IMR-90 (cell line): ENCODE results near the gene KLHL29. TPM values are rescaled to one million over a fixed set of nuclear protein-coding genes. Genes with fewer than 3 reads are reported as not detected.
A peak's percentile ranks its signal among the peaks of the same experiment; 100 is the strongest.

ENCODE experiments used
- ATAC-seq: fragments of 200-7000 bp; cut with Tn5 transposase; 2 replicates; pipeline ENCODE4 v1.9.1; 2020; ENCODE audit warnings: low read depth, mild to moderate bottlenecking, moderate library complexity
- BruUV-seq: library from RNA; stranded (reverse); fragments of 400-500 nt; replicated peaks from 2 replicates; lab custom pipeline; 2021; lab: Mats Ljungman, UMichigan
- CTCF ChIA-PET: fragments of 300-600 bp; formaldehyde crosslinking; extraction: SDS; loops from one replicate; lab custom pipeline; 2021; ENCODE audit warnings: antibody characterized with exemption; lab: Yijun Ruan, JAX
- POLR2A ChIA-PET: fragments of 300-600 bp; sonication (Branson Sonifier 250); formaldehyde crosslinking; loops from one replicate; lab custom pipeline; 2022; ENCODE audit warnings: antibody characterized with exemption; ENCODE audit not compliant: unreplicated experiment; lab: Charles Lee
- DNase-seq: peaks from one replicate; pipeline ENCODE4 v3.0.0; 2013
- H2AFZ ChIP-seq: replicated peaks from 2 replicates; pipeline ENCODE3; 2013; ENCODE audit warnings: low read length, mild to moderate bottlenecking; ENCODE audit not compliant: poor library complexity
- H2AK5ac ChIP-seq: 2 replicates; pipeline ENCODE4 v1.6.1; 2013; ENCODE audit warnings: low read depth, low read length, inconsistent platforms
- H2AK9ac ChIP-seq: replicated peaks from 2 replicates; pipeline ENCODE3; 2013; ENCODE audit warnings: mild to moderate bottlenecking, low read depth, low read length, moderate library complexity; ENCODE audit not compliant: poor library complexity
- H2BK120ac ChIP-seq: 2 replicates; pipeline ENCODE4 v1.6.1; 2013; ENCODE audit warnings: low read depth, low read length, inconsistent platforms
- H2BK15ac ChIP-seq: 3 replicates; pipeline ENCODE4 v1.6.1; 2013; ENCODE audit warnings: low read depth, low read length, inconsistent platforms
- H2BK20ac ChIP-seq: 2 replicates; pipeline ENCODE4 v1.6.1; 2013; ENCODE audit warnings: low read depth, mild to moderate bottlenecking, inconsistent platforms, low read length, moderate library complexity
- H2BK5ac ChIP-seq: 2 replicates; pipeline ENCODE4 v1.6.1; 2013; ENCODE audit warnings: mild to moderate bottlenecking, low read depth, low read length, inconsistent platforms; ENCODE audit not compliant: poor library complexity, severe bottlenecking
- H3K14ac ChIP-seq: replicated peaks from 2 replicates; pipeline ENCODE4 v1.6.1; 2013; ENCODE audit warnings: low read depth, low read length, inconsistent platforms
- H3K18ac ChIP-seq: 2 replicates; pipeline ENCODE4 v1.6.1; 2013; ENCODE audit warnings: low read depth, low read length, control low read depth
- H3K23ac ChIP-seq: 2 replicates; pipeline ENCODE4 v1.6.1; 2013; ENCODE audit warnings: low read depth, low read length, inconsistent platforms
- H3K27ac ChIP-seq: 2 replicates; pipeline ENCODE4 v1.5.1; 2013; ENCODE audit warnings: mild to moderate bottlenecking, control low read depth, low read length; ENCODE audit not compliant: insufficient read depth
- H3K27me3 ChIP-seq: 2 replicates; pipeline ENCODE4 v1.6.1; 2013; ENCODE audit warnings: low read length; ENCODE audit not compliant: control insufficient read depth, insufficient read depth
- H3K36me3 ChIP-seq: 2 replicates; pipeline ENCODE4 v1.6.1; 2013; ENCODE audit warnings: low read length, mixed read lengths; ENCODE audit not compliant: control insufficient read depth, insufficient read depth
- H3K4ac ChIP-seq: 2 replicates; pipeline ENCODE4 v1.6.1; 2013; ENCODE audit warnings: low read depth, low read length, inconsistent platforms
- H3K4me1 ChIP-seq: 2 replicates; pipeline ENCODE4 v1.6.1; 2013; ENCODE audit warnings: low read length, mixed read lengths; ENCODE audit not compliant: control insufficient read depth, insufficient read depth
- H3K4me2 ChIP-seq: 2 replicates; pipeline ENCODE4 v1.6.1; 2013; ENCODE audit warnings: low read depth, mild to moderate bottlenecking, control low read depth, low read length, moderate library complexity
- H3K4me3 ChIP-seq: 2 replicates; pipeline ENCODE4 v1.5.1; 2013; ENCODE audit warnings: low read depth, mild to moderate bottlenecking, control low read depth, low read length, moderate library complexity; ENCODE audit not compliant: insufficient read depth
- H3K56ac ChIP-seq: 2 replicates; pipeline ENCODE4 v1.6.1; 2013; ENCODE audit warnings: low read length, inconsistent platforms; ENCODE audit not compliant: insufficient read depth; ENCODE audit errors: extremely low read depth
- H3K79me1 ChIP-seq, 2 experiments: 2 replicates each; pipeline ENCODE4 v1.6.1; 2013; ENCODE audit warnings: low read length in 2 of 2, inconsistent platforms in 1 of 2, low read depth in 1 of 2
- H3K9ac ChIP-seq: 2 replicates; pipeline ENCODE4 v1.6.1; 2013; ENCODE audit warnings: low read depth, low read length, control low read depth
- H3K9me1 ChIP-seq: 2 replicates; pipeline ENCODE4 v1.6.1; 2013; ENCODE audit warnings: low read length, inconsistent platforms; ENCODE audit not compliant: insufficient read depth
- H3K9me3 ChIP-seq: 2 replicates; pipeline ENCODE4 v1.6.1; 2013; ENCODE audit warnings: low read length; ENCODE audit not compliant: control insufficient read depth, insufficient read depth
- H4K20me1 ChIP-seq: 2 replicates; pipeline ENCODE4 v1.6.1; 2013; ENCODE audit warnings: low read length, inconsistent platforms; ENCODE audit not compliant: insufficient read depth
- H4K5ac ChIP-seq: 2 replicates; pipeline ENCODE4 v1.6.1; 2013; ENCODE audit warnings: mild to moderate bottlenecking, low read depth, low read length, control low read depth
- H4K8ac ChIP-seq, 2 experiments: 2 replicates each; pipeline ENCODE4 v1.6.1; 2013; ENCODE audit warnings: low read depth in 2 of 2, low read length in 2 of 2, control low read depth in 1 of 2, inconsistent platforms in 1 of 2
- H4K91ac ChIP-seq: 2 replicates; pipeline ENCODE4 v1.6.1; 2013; ENCODE audit warnings: low read depth, low read length, inconsistent platforms; ENCODE audit not compliant: insufficient read depth
- BHLHE40 ChIP-seq: fragments of 150-350 bp; IDR thresholded peaks from 2 replicates; pipeline ENCODE4 v1.6.1; 2016; ENCODE audit warnings: mild to moderate bottlenecking, low read depth, low read length
- CEBPB ChIP-seq: IDR thresholded peaks from 2 replicates; pipeline ENCODE4 v1.6.1; 2012; ENCODE audit warnings: low read depth, low read length, improper control_type of control experiment
- MAZ ChIP-seq: IDR thresholded peaks from 2 replicates; pipeline ENCODE4 v1.6.1; 2012; ENCODE audit warnings: low read depth, mild to moderate bottlenecking, low read length, improper control_type of control experiment, moderate library complexity, borderline replicate concordance
- NFE2L2 ChIP-seq: fragments of 150-350 bp; IDR thresholded peaks from 2 replicates; pipeline ENCODE4 v1.6.1; 2016; ENCODE audit warnings: low read depth, mild to moderate bottlenecking, low read length
- WGBS, 2 experiments: methylation state at CpG; one replicate each; pipeline versions ENCODE4 v1.1.5 to v1.1.7; 2013; ENCODE audit warnings: missing lambda C conversion rate in 2 of 2; ENCODE audit not compliant: insufficient read length in 1 of 2; ENCODE audit errors: extremely low coverage in 2 of 2; 5-methylcytosine and 5-hydroxymethylcytosine counted together
- dilution Hi-C: fragments of 300-500 bp; cut with HindIII; formaldehyde crosslinking; loops from one replicate; pipeline ENCODE4 v1.14.3; 2018; ENCODE audit warnings: low sequenced_read_pairs; ENCODE audit not compliant: unreplicated experiment
- in situ Hi-C: fragments of 300-500 bp; cut with MboI; formaldehyde crosslinking; loops from 3 replicates; pipeline ENCODE4 v1.14.3; 2019; ENCODE audit warnings: low sequenced_read_pairs, inconsistent platforms, mixed read lengths
- intact Hi-C: fragments of 100-400 bp; cut with micrococcal nuclease; formaldehyde crosslinking; loops from 2 replicates; pipeline ENCODE4 v1.10.0; 2022
- polyA plus RNA-seq, 3 experiments: library from polyadenylated mRNA; depleted of rRNA; stranded (reverse); fragments of >200 nt; gene quantifications; 2 replicates each; pipeline ENCODE4 v1.2.3, GENCODE V29; 2012; ENCODE audit warnings: low replicate concordance in 1 of 3
- total RNA-seq: library from RNA; depleted of rRNA; stranded (reverse); fragments of >200 nt; gene quantifications from 2 replicates; pipeline ENCODE4 v1.2.3, GENCODE V29; 2012

KLHL29 gene
- total and polyA plus RNA-seq, 2 of the 4 experiments (the other 2 are of a cell fraction), result 2.0 to 8.0 TPM

GRCh38 chr2:23453432-23453831 lies 68.5 kb downstream of the KLHL29 start:
- no peak overlapping the region; a peak in 1 of 4 replicates for H4K8ac ChIP-seq
- H3K9me1 ChIP-seq, result no peaks in the 10 kb centered on the region
- no peak for ATAC-seq
- no peak overlapping the region for H4K5ac ChIP-seq
- no peak overlapping the region for H2BK20ac ChIP-seq
- H3K4me2 ChIP-seq, result no peak overlapping the region
- H3K36me3 ChIP-seq, result 0 out of 2 replicates have a peak, but pooled peaks cover 1% of the 10 kb centered on the region
- no peak overlapping the region for H2BK5ac ChIP-seq
- H2BK15ac ChIP-seq, result no peak overlapping the region
- BruUV-seq, result no TSS peak
- no peak overlapping the region for H3K9ac ChIP-seq
- no peak overlapping the region for H2BK120ac ChIP-seq
- no peak for DNase-seq
- peak overlapping the region; percentile 59; the same call in 1 of the 2 replicates for H4K91ac ChIP-seq
- H2AFZ ChIP-seq, result peak overlapping the region; percentile 36
- no peak overlapping the region for H2AK9ac ChIP-seq
- H3K56ac ChIP-seq, result no peak overlapping the region
- POLR2A ChIA-PET, result no interaction called here
- no peak overlapping the region for H3K18ac ChIP-seq
- no peak overlapping the region for H3K27ac ChIP-seq
- peaks cover 24% of the 10 kb centered on the region for H3K4me1 ChIP-seq
- dilution Hi-C loops, result no loop called here
- no peak for TF ChIP-seq BHLHE40
- TF ChIP-seq MAZ, result no peak
- TF ChIP-seq CEBPB, result no peak
- no peak for TF ChIP-seq NFE2L2
- peaks cover 0 to 19% of the 10 kb centered on the region in 2 experiments; a peak in 3 of 4 replicates for H3K79me1 ChIP-seq
- no CpG with 5 or more reads among the region's 8 CpGs for WGBS, 2 experiments
- in situ Hi-C loops, result no loop called here
- intact Hi-C loops, result no loop called here
- H2AK5ac ChIP-seq, result peak overlapping the region; percentile 4; the same call in 1 of the 2 replicates
- no peaks in the 10 kb centered on the region for H3K27me3 ChIP-seq
- no peak overlapping the region; the same call in 1 of the 2 replicates for H3K4ac ChIP-seq
- CTCF ChIA-PET, result no interaction called here
- no peaks in the 10 kb centered on the region for H3K9me3 ChIP-seq
- no peak overlapping the region for H3K4me3 ChIP-seq
- peaks cover 9% of the 10 kb centered on the region; the same call in 1 of the 2 replicates for H4K20me1 ChIP-seq
- H3K23ac ChIP-seq, result no peak overlapping the region; the same call in 1 of the 2 replicates
- peak overlapping the region; percentile 16; the same call in 1 of the 2 replicates for H3K14ac ChIP-seq
